ENCODE results near the gene LCN1. TPM values are rescaled to one million over a fixed set of nuclear protein-coding genes. Genes with fewer than 3 reads are reported as not detected.

The LCN1 gene
- total and polyA plus RNA-seq, 2 donors: 0.19 to 1.2 TPM

- peak in 1 of 9 donors; percentile 27 for DNase-seq (ENCODE audit: low read depth in 6 of 9, low spot score in 9 of 9)
- H3K36me3 ChIP-seq (ENCODE audit: control insufficient read depth in 2 of 2, insufficient read depth in 2 of 2, low read length in 1 of 2): no peaks in the 10 kb centered on the region
- peak overlapping the region in 1 of 2 donors; percentile 25 for H3K27ac ChIP-seq (ENCODE audit: low read depth in 1 of 2, low read length in 1 of 2)
- peaks cover 47 to 70% of the 10 kb centered on the region in 2 donors for H3K27me3 ChIP-seq (ENCODE audit: control insufficient read depth in 2 of 2, insufficient read depth in 1 of 2, low read length in 1 of 2)
- under 1% methylated on average over 76 of the region's 76 CpGs for WGBS
- peak overlapping the region; percentile 35 to 52 for H3K4me3 ChIP-seq (ENCODE audit: low read length in 2 of 2)
- H3K4me1 ChIP-seq (ENCODE audit: control insufficient read depth in 2 of 2, insufficient read depth in 2 of 2, low read length in 2 of 2): peaks cover 0 to 6% of the 10 kb centered on the region in 2 donors
- H3K9me3 ChIP-seq (ENCODE audit: control insufficient read depth in 2 of 2, insufficient read depth in 1 of 2, low read length in 1 of 2): no peaks in the 10 kb centered on the region
Measured at GRCh38 chr9:135480071-135480939, 40.9 kb upstream of the LCN1 start.

DNA sequence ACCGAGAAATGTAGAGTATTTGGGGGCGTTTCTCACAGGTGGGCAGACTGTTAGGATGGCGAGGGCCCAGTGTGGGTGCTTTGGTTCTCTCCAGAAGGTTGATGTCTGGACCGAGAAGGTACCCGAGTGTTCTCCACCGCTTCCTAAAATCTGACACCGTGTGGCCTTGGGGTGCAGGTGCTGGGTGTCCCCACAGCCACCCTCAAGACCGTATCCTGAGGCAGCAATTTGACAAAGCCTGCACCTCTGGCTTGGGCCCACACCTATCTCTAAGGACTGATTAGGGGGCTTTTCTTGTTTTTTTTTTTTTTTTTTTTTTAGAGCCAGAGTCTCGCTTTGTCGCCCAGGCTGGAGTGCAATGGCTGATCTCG, 40.3 kb upstream of the LCN1 start:
- peaks cover 45 to 64% of the 10 kb centered on the region in 2 donors for H3K27me3 ChIP-seq (ENCODE audit: control insufficient read depth in 2 of 2, insufficient read depth in 1 of 2, low read length in 1 of 2)
- no peaks in the 10 kb centered on the region for H3K36me3 ChIP-seq (ENCODE audit: control insufficient read depth in 2 of 2, insufficient read depth in 2 of 2, low read length in 1 of 2)
- H3K4me1 ChIP-seq (ENCODE audit: control insufficient read depth in 2 of 2, insufficient read depth in 2 of 2, low read length in 2 of 2): peaks cover 0 to 6% of the 10 kb centered on the region in 2 donors
- no peak for DNase-seq (ENCODE audit: low read depth in 6 of 9, low spot score in 9 of 9)
- no peak overlapping the region for H3K27ac ChIP-seq (ENCODE audit: low read depth in 1 of 2, low read length in 1 of 2)
- peak overlapping the region in 1 of 2 donors; percentile 35 for H3K4me3 ChIP-seq (ENCODE audit: low read length in 2 of 2)
- peaks cover 0 to 2% of the 10 kb centered on the region in 2 donors for H3K9me3 ChIP-seq (ENCODE audit: control insufficient read depth in 2 of 2, insufficient read depth in 1 of 2, low read length in 1 of 2)
- WGBS: 39% methylated on average over 11 of the region's 11 CpGs

DNA sequence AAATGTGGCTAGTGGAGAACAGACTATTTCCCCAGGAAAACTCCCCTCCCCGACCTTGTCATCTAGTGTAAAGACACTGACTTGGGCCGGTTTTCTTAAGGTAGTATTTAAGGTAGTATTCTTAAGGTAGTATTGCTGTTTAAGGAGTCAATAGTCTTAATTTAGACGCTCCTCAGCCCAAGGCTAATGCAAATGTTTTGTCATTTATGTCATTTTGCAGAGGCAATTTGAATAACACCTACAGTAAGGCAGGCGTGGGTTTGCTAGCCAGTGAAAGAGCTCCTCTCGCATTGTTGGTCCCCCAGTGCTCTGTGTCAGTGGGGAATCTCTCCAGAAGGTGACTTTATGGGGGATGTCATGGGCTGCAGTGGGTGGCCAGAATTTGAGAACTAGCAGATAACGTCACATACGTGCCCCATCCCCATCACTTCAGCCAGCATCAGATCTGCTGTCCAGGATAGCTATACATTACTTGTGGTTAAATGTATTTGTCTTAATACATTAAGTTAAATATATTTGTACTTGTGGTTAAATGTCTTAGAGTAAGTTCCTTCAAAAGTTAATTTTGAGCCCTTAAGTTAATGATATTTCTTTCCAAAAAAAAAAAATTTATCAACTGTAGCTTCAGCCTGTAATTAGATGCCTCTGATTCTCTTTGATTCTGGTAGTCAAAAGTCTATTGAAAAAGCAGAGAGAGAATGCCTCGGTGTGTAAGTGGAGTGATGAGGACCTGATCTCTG, 39.1 kb upstream of the LCN1 start:
- 86% methylated on average over 8 of the region's 8 CpGs for WGBS
- Histone ChIP-seq H3K4me3 (ENCODE audit: low read length in 2 of 2) (no peak overlapping the region), H3K4me1 (ENCODE audit: control insufficient read depth in 2 of 2, insufficient read depth in 2 of 2, low read length in 2 of 2) (peaks cover 0 to 6% of the 10 kb centered on the region in 2 donors), H3K27me3 (ENCODE audit: control insufficient read depth in 2 of 2, insufficient read depth in 1 of 2, low read length in 1 of 2) (peaks cover 44 to 54% of the 10 kb centered on the region in 2 donors), H3K9me3 (ENCODE audit: control insufficient read depth in 2 of 2, insufficient read depth in 1 of 2, low read length in 1 of 2) (peaks cover 0 to 2% of the 10 kb centered on the region in 2 donors), H3K36me3 (ENCODE audit: control insufficient read depth in 2 of 2, insufficient read depth in 2 of 2, low read length in 1 of 2) (no peaks in the 10 kb centered on the region), H3K27ac (ENCODE audit: low read depth in 1 of 2, low read length in 1 of 2) (no peak overlapping the region)
- DNase-seq (ENCODE audit: low read depth in 6 of 9, low spot score in 9 of 9): no peak

DNA sequence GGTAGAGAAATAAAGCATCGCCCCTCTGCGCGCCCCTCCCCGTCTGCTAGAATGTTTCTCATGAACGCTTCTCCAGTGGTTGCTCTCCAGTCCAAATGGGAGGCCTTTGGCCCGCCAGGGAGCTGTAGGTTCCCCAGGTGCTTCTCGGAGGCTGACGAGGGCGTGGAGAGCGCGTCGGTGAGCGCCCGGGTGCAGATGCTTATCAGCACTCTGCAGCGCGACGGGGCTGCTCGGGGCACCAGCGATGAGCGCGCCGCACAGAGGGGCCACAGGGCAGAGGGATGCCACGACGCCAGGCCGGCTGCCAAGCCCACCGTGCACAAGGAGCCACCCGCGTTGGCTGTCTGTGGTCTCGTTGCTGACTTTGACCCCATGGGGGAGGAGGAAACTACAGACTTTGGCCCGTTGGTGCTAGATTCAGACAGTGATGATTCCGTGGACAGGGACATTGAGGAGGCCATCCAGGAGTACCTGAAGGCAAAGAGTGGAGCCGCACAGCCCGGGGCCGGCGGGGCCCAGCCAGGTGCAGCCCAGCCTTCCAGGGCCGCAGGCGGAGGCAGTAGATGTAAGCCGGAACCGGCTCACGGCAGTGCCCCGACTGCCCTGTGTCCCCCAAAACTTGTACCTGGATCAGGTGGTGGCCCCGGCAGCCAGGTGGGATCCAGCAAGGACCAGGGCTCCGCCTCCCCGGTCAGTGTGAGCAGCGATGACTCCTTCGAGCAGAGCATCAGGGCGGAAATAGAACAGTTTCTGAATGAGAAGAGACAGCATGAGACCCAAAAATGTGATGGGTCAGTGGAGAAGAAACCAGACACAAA, 36.6 kb upstream of the LCN1 start:
- H3K27ac ChIP-seq (ENCODE audit: low read depth in 1 of 2, low read length in 1 of 2): no peak overlapping the region
- peaks cover 0 to 2% of the 10 kb centered on the region in 2 donors for H3K9me3 ChIP-seq (ENCODE audit: control insufficient read depth in 2 of 2, insufficient read depth in 1 of 2, low read length in 1 of 2)
- DNase-seq (ENCODE audit: low read depth in 6 of 9, low spot score in 9 of 9): no peak
- 97% methylated on average over 47 of the region's 47 CpGs for WGBS
- no peak overlapping the region for H3K4me3 ChIP-seq (ENCODE audit: low read length in 2 of 2)
- H3K4me1 ChIP-seq (ENCODE audit: control insufficient read depth in 2 of 2, insufficient read depth in 2 of 2, low read length in 2 of 2): peaks cover 0 to 6% of the 10 kb centered on the region in 2 donors
- no peaks in the 10 kb centered on the region for H3K36me3 ChIP-seq (ENCODE audit: control insufficient read depth in 2 of 2, insufficient read depth in 2 of 2, low read length in 1 of 2)
- peaks cover 24 to 35% of the 10 kb centered on the region in 2 donors for H3K27me3 ChIP-seq (ENCODE audit: control insufficient read depth in 2 of 2, insufficient read depth in 1 of 2, low read length in 1 of 2)

- 96% methylated on average over 25 of the region's 25 CpGs for WGBS
Measured at GRCh38 chr9:135485385-135485784, 35.9 kb upstream of the LCN1 start.

GRCh38 chr9:135485832-135486231, 35.4 kb upstream of the LCN1 start:
- Histone ChIP-seq H3K4me1 (ENCODE audit: control insufficient read depth in 2 of 2, insufficient read depth in 2 of 2, low read length in 2 of 2) (peaks cover 0 to under 1% of the 10 kb centered on the region in 2 donors), H3K4me3 (ENCODE audit: low read length in 2 of 2) (no peak overlapping the region), H3K27ac (ENCODE audit: low read depth in 1 of 2, low read length in 1 of 2) (no peak overlapping the region), H3K36me3 (ENCODE audit: control insufficient read depth in 2 of 2, insufficient read depth in 2 of 2, low read length in 1 of 2) (no peaks in the 10 kb centered on the region), H3K9me3 (ENCODE audit: control insufficient read depth in 2 of 2, insufficient read depth in 1 of 2, low read length in 1 of 2) (peaks cover 0 to 2% of the 10 kb centered on the region in 2 donors), H3K27me3 (ENCODE audit: control insufficient read depth in 2 of 2, insufficient read depth in 1 of 2, low read length in 1 of 2) (peaks cover 12 to 26% of the 10 kb centered on the region in 2 donors)
- WGBS: 97% methylated on average over 21 of the region's 21 CpGs
- DNase-seq (ENCODE audit: low read depth in 6 of 9, low spot score in 9 of 9): no peak

More at GRCh38 chr9:135485385-135485784, 35.9 kb upstream of the LCN1 start:
- Histone ChIP-seq H3K27ac (ENCODE audit: low read depth in 1 of 2, low read length in 1 of 2) (no peak overlapping the region), H3K27me3 (ENCODE audit: control insufficient read depth in 2 of 2, insufficient read depth in 1 of 2, low read length in 1 of 2) (peaks cover 17 to 31% of the 10 kb centered on the region in 2 donors), H3K4me1 (ENCODE audit: control insufficient read depth in 2 of 2, insufficient read depth in 2 of 2, low read length in 2 of 2) (peaks cover 0 to 5% of the 10 kb centered on the region in 2 donors), H3K4me3 (ENCODE audit: low read length in 2 of 2) (no peak overlapping the region), H3K36me3 (ENCODE audit: control insufficient read depth in 2 of 2, insufficient read depth in 2 of 2, low read length in 1 of 2) (no peaks in the 10 kb centered on the region), H3K9me3 (ENCODE audit: control insufficient read depth in 2 of 2, insufficient read depth in 1 of 2, low read length in 1 of 2) (peaks cover 0 to 2% of the 10 kb centered on the region in 2 donors)
- DNase-seq (ENCODE audit: low read depth in 6 of 9, low spot score in 9 of 9): no peak

- WGBS: 95% methylated on average over 33 of the region's 33 CpGs
- H3K36me3 ChIP-seq (ENCODE audit: control insufficient read depth in 2 of 2, insufficient read depth in 2 of 2, low read length in 1 of 2): no peaks in the 10 kb centered on the region
Measured at GRCh38 chr9:135486267-135487065, 34.8 kb upstream of the LCN1 start.

More at GRCh38 chr9:135486267-135487065, 34.8 kb upstream of the LCN1 start:
- Histone ChIP-seq H3K4me1 (ENCODE audit: control insufficient read depth in 2 of 2, insufficient read depth in 2 of 2, low read length in 2 of 2) (no peaks in the 10 kb centered on the region), H3K9me3 (ENCODE audit: control insufficient read depth in 2 of 2, insufficient read depth in 1 of 2, low read length in 1 of 2) (peaks cover 0 to 2% of the 10 kb centered on the region in 2 donors), H3K27ac (ENCODE audit: low read depth in 1 of 2, low read length in 1 of 2) (no peak overlapping the region), H3K4me3 (ENCODE audit: low read length in 2 of 2) (no peak overlapping the region), H3K27me3 (ENCODE audit: control insufficient read depth in 2 of 2, insufficient read depth in 1 of 2, low read length in 1 of 2) (peaks cover 6 to 20% of the 10 kb centered on the region in 2 donors)
- DNase-seq (ENCODE audit: low read depth in 6 of 9, low spot score in 9 of 9): no peak
